HCEC 1CT (cell line): Measurements from ENCODE around the gene ZFAND6.
"Not testable (repeated sequence)": the region's sequence is repeated elsewhere in the genome, so short reads cannot be mapped to it uniquely, and the experiment has no call there.

ENCODE experiments used
- DNase-seq: peaks from one replicate; pipeline ENCODE4 v3.0.0-alpha.2; 2017

The ZFAND6 gene

DNA sequence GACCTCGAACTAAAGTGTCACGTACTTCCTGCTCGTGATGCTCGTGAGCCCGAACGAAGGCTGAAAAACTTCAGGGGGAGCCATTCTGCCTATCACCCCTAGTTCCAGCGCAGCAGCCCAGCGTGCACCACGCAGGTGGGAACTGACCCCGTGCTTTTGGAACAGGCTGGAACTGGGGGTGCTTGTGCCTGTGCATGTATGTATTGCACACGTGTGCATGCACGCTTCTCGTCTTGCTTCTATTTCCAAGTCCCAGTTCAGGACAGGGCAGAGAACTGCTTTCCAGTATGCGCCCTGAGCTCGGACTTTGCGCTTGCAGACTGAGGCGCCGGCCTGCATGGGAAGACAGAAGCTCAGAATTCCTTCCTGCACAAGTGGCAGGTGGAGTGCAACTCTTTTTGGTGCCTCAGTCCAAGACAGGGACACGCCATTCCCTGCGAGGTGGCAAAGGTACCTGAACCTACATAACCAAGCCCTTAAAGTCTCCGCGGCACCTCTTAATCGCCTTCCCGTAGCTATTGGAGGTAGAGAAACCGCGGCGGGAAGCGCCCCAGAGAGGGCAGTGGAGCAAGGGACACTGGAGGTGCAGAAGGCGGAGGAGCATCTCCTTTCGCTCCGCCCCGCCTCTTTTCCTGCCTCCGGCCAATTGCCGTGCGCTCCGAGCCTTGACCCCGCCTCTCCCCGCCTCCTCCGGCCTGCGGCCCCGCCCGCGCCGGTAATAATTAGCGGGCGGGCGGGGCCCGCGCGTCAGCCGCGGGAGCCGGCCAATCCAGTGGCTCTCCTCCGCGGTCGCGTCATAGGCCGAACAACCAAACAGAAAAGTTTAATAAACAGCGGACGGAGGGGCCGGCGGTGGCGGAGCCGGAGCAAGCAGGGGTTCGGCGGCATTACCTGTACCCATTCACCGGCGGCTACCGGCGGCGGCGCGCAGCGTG lies at the start of gene ZFAND6:
ZFAND6 (plus strand) TSS at position 826 of the 935 bp plus-strand sequence. CDS start 60,669 bp downstream, outside the sequence.
- peak; percentile 95 for DNase-seq

GRCh38 chr15:80010131-80010673 lies 49.3 kb upstream of the ZFAND6 start:
- peak; percentile 32 for DNase-seq

DNA sequence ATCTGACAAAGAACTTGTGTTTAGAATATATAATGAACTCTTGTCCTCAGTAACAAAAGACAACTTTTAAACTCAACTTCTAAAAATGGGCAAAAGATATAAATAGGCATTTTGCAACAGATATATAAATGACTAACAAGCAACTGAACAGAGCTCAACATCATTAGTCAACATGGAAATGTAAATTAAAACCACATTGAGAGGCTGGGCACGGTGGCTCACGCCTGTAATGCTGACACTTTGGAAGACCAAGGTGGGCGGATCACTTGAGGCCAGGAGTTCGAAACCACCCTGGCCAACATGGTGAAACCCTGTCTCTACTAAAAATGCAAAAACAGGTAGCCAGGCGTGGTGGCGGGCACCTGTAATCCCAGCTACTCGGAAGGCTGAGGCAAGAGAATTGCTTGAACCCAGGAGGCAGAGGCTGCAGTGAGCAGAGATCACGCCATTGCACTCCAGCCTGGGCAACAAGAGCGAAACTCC lies 48.4 kb upstream of the ZFAND6 start:
- DNase-seq = peak; percentile 98

DNA sequence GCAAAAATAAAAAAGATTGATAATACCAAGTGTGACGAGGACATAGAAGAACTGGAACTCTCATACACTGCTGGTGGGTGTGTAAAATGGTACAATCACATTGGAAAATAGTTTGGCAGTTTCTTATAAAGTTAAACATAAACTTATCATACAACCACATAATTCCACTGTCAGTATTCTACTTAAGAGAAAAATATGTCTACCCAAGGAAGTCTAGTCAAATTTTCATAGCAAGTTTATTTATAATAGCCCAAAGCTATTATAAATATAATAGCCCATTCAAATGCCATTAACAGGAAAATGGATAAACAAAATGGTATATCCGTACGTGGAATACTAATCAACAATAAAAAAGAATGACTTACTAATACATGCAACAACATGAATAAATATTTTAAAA lies 47.9 kb upstream of the ZFAND6 start:
- DNase-seq = no peak

DNA sequence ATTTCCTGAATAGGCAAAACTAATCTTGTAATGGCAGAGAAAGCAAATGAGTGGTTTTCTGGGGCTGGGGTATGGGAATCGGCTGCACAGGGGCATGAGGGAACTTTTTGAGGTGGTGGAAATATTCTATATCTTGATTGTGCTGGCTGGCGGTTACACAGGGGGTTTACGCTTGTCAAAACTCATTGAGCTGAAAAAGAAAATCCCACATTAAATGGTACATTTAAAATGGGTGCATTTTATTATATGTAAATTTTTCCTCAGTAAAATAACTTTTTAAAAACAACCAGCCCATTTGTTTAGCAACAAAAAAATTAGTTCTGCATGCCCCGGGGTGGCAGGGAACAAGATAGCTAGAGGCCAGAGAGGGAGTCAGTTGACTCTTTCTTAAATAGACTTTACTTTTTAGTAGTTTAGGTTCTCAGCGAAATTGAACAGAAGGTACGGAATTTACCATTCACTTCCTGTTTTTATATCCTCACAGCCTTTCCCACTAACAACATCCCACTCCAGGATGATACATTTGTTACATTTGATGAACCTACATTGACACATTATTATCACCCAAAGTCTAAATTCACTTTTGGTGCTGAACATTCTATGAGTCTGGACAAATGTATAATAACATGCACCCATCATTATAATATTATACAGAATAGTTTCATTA lies 47.3 kb upstream of the ZFAND6 start:
- no peak for DNase-seq

DNA sequence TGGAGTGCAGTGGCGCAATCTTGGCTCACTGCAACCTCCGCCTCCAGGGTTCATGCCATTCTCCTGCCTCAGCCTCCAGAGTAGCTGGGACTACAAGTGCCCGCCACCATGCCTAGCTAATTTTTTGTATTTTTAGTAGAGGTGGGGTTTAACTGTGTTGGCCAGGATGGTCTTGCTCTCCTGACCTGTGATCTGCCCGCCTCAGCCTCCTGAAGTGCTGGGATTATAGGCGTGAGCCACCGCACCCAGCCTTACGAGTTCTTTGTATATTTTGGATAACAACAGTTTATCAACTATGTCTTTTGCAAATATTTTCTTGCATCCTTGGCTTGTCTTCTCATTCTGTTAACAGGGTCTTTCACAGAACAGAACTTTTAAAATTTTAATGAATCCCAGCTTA lies 45.3 kb upstream of the ZFAND6 start:
- not testable (repeated sequence) for DNase-seq

DNA sequence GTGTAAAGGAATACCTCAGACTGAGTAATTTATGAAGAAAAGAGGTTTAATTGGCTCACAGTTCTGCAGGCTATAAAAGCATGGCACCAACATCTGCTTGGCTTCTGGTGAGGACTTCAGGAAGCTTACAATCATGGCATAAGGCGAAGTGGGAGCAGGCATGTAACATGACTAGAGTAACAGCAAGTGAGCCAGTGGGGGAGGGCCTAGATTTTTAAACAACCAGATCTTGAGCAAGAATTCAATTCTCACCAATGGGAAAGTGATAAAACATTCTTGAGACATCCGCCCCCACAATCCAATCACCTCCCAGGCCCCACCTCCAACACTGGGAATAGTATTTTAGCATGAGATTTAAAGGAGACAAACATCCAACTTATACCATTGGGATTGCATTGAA lies 44.3 kb upstream of the ZFAND6 start:
- peak; percentile 26 for DNase-seq

- not testable (repeated sequence) for DNase-seq
Measured at GRCh38 chr15:80016506-80016905, 43.0 kb upstream of the ZFAND6 start.

DNA sequence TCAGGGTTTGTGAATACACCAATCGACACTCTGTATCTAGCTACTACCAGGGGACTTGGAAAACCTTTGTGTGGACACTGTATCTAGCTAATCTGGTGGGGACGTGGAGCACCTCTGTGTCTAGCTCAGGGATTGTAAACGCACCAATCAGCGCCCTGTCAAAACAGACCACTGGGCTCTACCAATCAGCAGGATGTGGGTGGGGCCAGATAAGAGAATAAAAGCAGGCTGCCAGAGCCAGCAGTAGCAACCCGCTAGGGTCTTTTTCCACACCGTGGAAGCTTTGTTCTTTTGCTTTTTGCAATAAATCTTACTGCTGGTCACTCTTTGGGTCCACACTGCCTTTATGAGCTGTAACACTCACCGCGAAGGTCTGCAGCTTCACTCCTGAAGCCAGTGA lies 42.3 kb upstream of the ZFAND6 start:
- DNase-seq = not testable (repeated sequence)

DNA sequence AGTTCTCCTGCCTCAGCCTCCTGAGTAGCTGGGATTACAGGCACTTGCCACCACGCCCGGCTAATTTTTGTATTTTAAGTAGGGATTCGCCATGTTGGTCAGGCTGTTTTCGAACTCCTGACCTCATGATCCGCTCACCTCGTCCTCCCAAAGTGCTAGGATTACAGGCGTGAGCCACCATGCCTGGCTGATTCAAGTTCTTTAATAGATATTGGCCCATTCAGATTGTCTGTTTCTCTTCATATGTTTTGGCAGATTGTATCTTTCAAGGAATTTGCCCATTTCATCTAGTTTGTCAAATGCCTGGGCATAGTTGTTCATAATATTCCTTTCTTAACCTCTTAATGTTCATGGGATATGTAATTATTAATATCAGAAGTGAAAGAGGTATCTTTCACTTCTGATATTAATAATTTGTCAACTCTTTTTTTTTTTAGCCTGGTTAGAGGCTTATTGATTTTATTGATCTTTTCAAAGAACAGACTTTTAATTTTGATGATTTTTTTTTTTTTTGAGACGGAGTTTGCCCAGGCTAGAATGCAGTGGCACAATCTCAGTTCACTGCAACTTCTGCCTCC lies 40.2 kb upstream of the ZFAND6 start:
- DNase-seq = no peak

DNA sequence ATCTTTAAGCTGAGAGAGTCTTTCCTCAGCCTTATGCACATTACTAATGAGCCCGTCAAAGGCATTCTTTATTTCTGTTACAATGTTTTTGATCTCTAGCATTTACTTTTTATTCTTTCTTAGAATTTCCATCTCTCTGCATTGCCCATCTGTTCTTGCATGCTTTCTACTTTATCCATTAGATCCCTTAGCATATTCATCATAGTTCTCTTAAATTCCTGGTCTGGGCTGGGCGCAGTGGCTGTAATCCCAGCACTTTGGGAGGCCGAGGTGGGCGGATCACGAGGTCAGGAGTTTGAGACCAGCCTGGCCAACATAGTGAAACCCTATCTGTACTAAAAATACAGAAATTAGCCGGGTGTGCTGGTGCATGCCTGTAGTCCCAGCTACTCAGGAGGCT lies 39.3 kb upstream of the ZFAND6 start:
- not testable (repeated sequence) for DNase-seq

- no peak for DNase-seq
Measured at GRCh38 chr15:80020731-80021130, 38.7 kb upstream of the ZFAND6 start.

GRCh38 chr15:80026310-80026709 lies 33.2 kb upstream of the ZFAND6 start:
- DNase-seq = no peak

DNA sequence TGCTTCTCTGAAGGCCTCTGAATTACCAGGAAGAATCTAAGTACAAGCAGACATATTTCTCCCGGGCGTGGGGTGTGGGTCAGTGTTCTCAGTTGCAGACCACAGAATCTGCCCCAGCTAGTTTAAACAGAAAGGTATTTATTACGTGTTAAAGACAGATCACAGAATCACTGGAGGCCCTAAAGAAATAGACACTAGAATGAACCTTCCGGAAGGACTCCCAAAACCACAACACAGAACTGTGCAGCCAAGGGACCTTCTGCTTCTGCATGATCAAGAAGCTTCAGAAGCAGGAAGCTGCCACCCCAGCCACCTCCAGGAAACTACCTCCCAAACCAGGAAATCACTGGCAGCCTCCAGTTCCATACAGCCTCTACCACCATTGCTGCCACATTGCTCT lies 32.7 kb upstream of the ZFAND6 start:
- no peak for DNase-seq

GRCh38 chr15:80028937-80029336 lies 30.5 kb upstream of the ZFAND6 start:
- DNase-seq = no peak

GRCh38 chr15:80031841-80032240 lies 27.6 kb upstream of the ZFAND6 start:
- DNase-seq = no peak

- no peak for DNase-seq
Measured at GRCh38 chr15:80034629-80035028, 24.8 kb upstream of the ZFAND6 start.

GRCh38 chr15:80036071-80036470 lies 23.4 kb upstream of the ZFAND6 start:
- no peak for DNase-seq

GRCh38 chr15:80041494-80042253 lies 17.8 kb upstream of the ZFAND6 start:
- DNase-seq = no peak

DNA sequence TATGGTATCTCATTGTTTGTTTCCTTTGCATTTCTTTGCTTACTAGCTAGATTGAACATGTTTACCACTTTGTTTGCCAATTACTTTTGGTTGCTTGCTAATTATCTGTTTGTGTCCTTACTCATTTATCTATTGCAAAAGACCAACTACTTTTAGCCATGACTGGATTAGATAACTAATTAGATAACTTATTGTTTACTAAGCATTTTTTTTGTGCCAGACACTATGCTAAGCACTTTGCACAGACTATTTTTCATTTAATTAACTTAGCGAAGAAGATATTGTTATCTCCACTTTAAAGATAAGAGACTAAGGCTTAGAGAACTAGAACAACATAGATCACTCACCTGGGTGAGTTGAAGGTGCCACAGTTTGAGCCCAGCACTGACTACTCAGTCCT lies 16.9 kb upstream of the ZFAND6 start:
- no peak for DNase-seq

- DNase-seq = not testable (repeated sequence)
Measured at GRCh38 chr15:80045219-80045618, 14.3 kb upstream of the ZFAND6 start.

- DNase-seq = no peak
Measured at GRCh38 chr15:80049046-80049445, 10.4 kb upstream of the ZFAND6 start.
